GM18909 (cell line): ENCODE data around the gene BMP8B.
"Not testable (repeated sequence)": the region's sequence is repeated elsewhere in the genome, so short reads cannot be mapped to it uniquely, and the experiment has no call there.

ENCODE experiments used
- ATAC-seq: cut with Tn5 transposase; IDR thresholded peaks from one replicate; pipeline ENCODE4 v1.9.1; 2021; ENCODE audit warnings: mild to moderate bottlenecking; ENCODE audit not compliant: unreplicated experiment, poor library complexity

The BMP8B gene

DNA sequence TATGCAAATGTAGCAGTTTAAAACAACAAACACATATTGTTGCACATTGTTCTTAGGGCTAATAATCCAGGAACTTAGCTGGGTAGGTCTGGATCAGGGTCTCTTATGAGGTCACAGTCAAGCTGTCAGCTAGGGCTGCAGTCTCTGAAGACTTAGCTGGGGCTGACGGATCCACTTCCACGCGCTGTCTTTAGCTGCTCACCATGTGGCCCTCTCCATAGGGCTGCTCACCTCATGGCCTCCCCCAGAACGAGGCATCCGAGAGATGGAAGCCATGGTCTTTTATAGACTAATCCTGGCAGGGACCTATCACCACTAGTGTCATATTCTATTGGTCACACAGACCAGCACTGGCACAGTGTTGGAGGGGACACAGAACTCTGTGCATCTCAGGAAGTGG is 8.8 kb downstream of the BMP8B start:
- no peak for ATAC-seq

DNA sequence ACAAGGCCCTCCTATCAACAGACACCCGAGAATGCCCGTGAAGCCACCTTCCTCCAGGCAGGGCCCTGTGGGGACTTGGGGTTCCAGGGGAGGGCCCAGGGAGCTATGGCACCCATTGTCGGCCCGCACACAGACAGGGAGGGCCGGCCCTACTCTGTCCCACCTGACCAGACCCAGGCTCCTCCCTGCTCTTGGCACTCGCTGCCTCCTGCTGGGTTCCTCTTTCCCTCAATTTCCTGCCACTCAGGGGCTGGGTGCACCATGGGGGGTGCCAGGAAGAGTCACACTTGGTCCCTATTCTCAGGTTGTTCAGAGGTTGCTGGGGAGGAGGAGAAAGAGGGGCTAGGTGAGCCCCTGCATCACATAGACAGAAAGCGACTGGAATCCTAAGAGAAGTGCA is 9.5 kb downstream of the BMP8B start:
- no peak for ATAC-seq

DNA sequence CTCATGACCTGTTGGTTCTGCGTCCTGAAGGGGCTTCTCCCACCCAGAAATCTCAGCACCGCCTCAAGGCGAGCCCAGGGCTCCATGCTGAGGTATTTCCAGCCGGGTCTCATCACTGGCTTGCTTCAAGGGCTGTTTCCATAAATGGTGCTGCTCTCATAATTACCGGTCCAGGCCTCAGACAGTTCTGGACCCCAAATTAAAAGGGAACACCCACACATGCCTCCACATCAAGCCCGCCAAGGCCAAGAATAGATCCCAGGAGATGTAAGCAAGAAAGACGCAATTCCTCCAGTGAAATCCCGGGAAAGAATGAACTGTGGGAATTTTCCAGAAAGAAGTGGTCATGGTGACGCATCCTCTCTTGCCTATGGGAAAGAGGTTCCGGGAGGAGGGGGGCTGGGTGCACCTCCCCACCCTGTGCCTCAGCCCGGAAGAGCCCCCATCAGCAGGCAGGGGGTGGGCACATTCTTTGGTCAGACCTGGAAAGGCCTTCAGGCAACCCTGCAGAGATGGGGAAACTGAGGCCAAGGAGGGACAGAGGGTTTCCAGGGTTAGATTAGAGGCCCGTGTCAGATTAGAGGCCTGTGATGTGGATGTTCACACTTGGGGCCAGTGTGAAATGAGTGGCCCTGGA is 10.1 kb downstream of the BMP8B start:
- not testable (repeated sequence) for ATAC-seq

DNA sequence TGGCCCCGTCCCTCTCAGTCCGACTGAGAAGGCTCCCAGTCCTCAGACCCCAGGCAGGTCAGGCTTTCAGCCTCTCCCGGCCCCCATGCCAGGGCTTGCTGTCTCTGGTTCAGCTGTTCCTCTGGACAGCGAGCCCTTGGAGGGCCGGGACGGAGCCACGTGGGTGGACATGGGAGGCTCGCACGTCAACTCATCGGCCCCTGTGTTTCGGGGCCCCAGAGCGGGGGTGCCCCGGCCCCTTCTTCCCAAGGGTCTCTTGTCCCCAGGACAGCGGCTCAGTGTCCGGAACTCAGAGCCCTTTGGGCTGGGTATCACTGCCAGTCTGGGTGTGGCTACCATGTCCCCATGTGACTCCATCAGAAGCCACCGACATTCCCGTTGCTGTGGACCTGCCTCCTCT is 10.8 kb downstream of the BMP8B start:
- not testable (repeated sequence) for ATAC-seq

DNA sequence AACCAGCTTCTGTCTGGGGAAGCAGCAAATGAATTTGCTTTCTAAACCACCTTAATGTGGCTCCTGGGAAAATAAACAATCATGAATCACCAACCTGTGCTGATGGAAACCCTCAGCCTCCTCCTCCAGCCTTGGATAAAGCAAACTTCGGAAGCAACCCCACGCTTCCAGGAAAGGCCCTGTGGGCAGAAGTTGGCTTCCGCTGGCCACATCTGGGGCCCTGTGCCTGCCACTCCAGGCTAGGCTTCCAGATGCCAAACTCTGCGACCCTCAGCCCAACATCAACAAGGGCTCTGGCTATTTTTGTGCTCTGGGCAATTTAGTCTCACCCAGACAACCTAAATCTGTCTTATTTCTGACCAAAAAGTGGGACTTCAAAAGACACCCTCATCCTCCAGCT is 11.4 kb downstream of the BMP8B start:
- no peak for ATAC-seq

DNA sequence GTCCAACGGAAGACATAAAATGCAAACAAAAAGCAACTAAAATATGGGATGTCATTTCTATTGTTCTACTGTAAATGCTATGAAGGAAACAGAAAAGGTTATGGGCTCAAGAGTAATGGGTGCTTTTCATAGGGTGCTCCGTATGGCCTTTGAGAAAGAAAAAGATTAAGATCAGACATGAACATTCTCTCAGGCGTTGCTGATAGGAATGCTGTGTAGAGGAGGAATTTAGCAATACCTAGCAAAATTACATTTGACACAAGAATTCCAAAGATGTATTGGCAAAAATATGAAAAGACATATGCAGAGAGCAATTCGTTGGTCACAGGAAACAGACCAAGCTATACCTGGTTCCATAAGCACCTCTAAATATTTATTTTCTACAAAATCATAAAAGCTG is 11.8 kb downstream of the BMP8B start:
- no peak for ATAC-seq

DNA sequence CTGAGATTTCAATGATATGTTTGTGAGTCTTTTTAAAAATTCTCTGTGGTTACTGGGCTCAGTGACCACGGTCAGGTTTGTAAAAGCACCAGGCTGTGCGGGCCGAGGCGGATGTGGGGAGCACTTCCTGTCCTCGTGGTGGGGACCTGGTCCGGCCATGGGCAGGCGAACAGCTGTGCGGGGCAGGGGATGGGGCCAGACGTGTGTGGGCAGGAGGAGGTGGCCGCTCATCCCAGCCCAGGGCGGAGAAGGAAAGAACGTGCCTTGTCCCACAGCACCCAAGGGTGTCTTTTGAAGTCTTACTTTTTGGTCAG is 12.3 kb downstream of the BMP8B start:
- peak; percentile 55 for ATAC-seq

DNA sequence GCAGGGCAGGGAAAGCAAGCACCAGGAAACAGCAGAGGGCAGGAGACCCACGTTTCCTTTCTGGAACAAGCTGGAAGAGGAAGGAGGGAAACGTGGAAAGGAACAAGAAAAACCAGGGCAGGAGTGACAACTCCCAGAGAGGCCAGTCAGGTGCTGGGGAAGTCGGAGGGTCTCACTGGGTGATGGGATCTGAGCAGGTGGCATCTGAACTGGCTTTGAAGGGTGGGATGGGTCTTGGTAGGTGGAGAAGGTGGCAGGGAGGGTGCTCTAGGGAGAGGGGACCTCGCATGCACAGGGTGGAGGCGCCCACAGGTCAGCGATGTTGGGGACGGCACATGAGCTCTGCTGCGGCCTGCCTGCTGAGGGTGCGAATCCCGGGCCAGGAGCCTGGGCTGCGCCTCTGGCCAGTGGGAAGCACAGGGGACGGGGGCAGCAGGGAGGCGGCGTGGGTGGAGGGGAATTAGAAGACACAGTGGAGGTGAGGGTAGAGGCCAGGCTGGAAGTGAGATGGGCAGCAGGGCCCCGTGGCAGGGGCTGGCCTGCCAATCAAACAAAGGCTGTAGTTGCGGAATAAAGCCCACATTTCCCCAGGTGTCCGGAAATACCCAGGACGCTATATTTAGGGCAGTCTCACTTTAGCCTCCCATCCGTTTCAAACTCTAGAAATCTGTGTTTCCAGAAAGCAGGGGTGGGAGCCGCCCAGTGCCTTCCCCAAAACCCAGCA is 12.8 kb downstream of the BMP8B start:
- peak; percentile 54 for ATAC-seq

DNA sequence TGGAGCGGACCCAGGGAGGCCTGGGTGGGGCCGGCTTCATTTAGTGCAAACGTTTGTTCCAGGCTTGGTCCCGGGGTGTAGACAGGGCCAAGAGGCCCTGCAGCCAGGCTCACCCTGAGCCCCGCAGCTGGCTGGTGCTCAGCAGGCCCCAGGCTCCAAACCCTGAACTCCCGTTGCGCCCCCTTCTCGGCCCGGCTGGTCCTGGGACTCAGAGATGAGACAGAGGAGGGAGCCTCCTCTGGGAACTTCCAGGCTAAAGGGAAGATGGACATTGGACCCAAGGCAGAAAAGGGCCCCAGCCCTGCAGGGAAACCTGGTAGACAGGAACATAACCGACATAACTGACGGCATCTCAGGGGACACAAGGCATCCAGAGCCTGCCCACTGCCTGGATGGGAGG is 13.5 kb downstream of the BMP8B start:
- not testable (repeated sequence) for ATAC-seq

DNA sequence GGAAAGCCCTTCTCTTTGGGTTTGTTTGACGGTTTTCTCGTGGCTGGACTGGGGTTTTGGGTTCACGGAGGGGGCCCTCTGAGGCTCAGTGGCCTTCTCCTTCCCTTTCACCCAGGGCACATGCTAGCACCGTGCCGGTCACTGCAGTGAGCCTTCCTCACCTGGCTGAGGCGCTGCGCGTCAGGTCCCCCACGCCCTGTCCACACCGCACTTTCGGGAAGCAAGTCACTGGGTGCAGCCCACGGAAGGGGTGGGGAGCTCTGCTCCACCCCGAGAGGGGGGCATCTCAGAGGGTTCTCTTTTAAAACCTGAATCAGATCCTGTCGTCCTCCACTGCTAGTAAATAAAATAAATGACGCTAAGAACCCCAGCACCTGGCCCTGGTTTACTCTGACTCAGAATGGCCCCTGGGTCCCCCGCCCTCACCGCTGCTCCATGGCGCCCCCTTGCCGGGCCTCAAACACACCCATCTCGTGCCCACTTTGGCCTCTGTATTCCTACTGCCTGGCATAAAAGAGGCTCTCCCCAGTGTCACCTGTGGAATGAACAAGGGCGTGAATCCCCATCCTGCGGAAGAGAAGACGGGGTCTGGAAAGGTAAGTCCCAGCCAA is 15.2 kb downstream of the BMP8B start:
- not testable (repeated sequence) for ATAC-seq

DNA sequence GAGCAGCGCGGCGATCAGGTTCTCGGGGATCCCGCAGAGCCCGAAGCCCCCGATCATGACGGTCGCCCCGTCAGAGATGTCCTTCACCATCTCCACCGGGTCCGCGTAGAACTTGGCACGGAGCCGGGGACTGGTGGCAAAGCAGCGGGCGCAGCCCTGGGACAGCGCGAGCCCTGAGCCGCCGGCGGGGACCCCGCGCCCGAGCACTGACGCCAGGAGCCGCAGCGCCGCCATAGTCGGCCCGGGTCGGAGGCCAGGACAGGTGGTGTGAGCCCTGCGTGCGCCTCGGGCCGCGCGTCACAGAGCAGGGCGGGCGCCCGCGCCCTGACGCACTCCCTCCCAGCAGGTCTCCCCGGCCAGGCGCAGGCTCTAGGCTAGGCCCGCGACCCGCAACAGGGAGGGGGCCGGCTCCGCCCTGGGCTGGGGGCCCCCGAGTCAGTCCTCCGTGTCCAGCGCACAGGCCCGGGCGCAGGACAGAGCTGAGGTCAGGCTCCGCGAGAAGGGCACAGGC is 17.6 kb downstream of the BMP8B start, which contains the start of gene OXCT2:
OXCT2 (minus strand) TSS at position 327 of the 511 bp plus-strand sequence; CDS start at position 234, 93 bp downstream.
- ATAC-seq, result not testable (repeated sequence)

DNA sequence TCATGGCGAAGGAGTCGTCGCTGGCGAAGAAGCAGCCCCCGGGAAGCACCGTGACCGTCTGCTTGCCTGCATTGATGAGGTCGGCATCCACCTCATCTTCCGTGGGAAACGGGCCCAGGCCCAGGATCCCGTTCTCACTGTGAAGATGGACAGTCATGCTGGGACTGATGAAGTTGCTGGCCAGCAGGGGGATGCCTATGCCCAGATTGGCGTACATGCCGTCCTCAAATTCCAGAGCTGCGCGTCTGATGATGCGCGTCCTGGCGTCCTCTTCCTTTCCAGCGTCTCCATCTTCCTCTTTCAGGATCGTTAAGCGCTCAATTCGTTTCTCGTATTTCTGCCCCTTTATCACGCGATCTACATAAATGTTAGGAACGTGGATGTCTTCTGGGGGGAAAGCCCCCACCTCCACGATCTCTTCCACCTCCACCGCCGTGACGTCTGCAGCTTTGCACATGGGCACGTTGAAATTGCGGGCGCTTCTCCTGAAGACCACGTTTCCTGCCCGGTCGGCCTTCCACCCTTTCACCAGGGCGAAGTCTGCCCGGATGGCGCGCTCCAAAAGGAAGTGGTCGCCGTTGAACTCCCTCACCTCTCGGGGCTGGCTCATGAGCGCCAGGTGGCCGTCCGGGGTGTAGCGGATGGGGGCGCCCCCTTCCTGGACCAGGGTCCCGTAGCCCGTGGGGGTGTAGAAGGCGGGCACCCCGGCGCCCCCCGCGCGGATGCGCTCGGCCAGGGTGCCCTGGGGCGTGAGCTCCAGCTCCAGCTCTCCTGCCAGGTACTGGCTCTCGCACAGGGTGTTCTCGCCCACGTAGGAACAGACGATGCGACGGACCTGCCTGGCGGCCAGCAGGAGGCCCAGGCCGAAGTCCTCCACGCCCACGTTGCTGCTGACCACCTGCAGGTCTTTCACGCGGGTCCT is 18.3 kb downstream of the BMP8B start:
- ATAC-seq, result not testable (repeated sequence)

DNA sequence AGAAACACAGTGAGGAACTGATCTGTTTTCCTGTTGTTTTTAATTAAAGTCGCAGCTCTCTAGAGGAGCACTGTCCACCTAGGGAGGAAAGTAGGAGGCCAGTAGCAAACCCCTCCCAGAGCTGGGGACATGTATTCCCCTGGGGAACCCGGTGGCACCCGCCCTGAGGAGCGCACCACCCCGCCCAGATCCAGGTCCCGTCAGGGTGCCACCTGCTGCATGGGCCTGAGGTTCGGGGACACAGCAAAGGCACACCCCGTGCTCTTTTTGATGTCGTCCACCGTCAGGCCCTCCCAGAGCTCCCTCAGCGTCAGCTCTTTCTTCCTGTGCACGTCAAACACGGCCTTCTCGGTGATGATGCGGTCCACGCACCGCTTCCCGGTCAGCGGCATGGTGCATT is 19.2 kb downstream of the BMP8B start:
- ATAC-seq, result not testable (repeated sequence)

DNA sequence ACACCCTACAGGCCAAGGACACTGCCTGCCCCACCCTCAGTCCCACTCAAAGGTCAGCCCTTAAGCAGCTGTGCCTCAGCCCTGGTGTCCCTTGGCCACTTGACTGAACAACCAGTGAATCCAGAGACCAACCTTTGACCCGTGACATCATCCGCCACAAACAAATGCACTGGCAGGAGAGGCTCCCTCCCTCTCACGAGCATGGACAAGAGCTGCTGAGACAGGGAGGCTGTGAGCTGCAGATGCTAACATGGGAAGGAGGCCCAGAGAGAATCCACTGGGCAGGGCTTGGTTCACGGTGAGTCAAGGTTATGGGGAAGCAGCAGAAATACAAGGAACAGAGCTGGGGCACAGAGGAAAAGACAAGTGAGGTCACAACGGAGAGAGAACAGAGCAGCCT is 22.2 kb downstream of the BMP8B start:
- ATAC-seq, result not testable (repeated sequence)

DNA sequence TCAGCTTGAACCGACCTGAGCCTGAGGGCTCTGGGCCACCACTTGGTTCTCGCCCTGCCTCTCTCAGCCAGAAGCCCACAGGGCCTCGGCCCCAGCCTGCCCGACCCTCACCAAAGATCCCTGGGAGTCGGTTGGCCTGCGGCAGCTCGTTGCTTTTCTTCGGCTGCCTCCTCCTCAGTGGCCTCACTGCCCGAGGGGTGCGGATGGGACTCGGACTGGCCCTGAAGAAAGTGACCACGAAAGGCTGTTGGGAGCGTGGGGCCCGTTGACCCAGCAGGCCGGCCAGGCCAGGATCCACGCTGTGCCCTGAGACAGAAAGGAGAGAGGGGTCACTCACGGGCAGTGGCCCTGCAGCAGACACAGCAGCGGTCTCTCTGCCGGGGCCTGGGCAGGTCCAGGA is 24.2 kb downstream of the BMP8B start:
- not testable (repeated sequence) for ATAC-seq

DNA sequence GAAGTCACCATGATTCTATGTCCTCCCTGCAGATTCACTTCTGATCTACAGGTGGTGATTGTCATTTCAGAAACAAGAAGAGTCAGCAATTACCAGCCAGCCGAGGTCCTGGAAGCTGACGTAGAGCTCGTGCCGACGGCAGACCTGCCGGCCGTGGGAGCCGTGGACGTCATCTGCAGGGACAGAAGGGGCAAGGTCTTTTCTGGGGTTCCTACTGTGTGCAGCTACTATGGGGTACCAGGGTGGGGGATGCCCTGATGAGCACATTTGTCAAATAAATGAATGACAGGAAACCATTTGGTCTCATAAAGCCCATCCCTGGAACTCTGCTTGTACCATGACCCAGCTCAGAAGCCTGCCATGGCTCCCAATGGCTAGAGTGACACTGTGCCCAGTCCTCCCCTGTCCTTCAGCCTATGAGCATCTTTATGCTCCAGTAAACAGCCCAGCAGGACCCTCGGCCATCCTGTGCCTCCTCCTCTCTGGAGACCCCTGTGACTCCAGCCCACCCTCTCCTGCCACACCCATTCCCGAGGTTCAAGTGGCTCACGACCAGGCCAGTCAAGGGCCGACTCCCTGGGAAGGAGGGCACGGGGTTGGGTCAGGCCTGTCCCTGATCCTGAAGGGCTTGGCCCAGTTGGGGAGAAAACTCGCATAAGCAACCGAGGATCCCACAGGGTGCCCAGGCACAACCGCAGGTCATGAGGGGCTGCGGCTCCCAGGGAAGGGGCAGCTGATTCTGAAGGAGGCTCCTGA is 24.9 kb downstream of the BMP8B start:
- ATAC-seq, result not testable (repeated sequence)

DNA sequence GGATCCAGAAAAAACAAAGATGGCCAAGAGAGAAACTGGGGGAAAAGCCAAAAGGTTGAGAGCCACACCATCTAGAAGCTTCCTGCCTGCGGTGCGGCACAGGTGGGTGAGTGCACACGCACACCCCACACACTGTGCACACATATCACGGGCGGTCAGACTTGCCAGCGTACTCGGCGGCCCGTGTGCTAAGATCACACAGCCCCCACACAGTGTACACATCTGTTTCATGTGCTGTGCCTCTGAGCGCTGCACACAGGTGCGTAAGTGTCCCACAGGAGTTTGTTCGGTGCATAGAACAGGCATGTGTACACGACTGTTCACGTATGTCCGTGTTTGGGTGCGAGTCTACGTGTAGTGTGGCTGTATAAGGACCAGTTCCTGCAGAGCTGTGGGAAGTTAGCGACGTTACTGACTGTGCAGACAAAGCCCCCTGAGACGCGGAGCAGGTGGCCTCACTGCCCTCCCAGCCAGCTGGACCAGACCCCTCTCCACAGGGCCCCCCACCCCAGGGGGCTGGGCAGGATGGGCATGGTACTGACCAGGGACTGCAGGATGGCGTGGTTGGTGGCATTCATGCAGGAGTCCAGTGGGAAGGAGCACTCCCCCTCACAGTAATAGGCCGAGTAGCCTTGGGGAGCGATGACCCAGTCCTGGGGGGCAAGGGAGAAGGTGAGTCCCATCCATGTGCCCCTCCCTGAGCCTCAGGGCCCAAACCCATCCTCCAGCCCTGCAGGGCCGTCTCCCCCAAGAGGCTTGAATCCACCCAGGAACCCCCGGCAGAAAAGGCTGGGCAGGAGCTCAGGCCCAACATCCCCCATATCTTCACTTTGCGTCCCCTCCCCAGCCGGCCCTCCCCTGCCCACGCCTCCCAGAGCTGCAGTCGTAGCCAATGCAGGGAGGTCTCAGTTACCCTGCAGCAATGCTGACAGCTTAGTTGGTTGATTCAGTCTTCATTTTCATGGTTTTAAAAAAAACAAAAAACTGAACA is 25.8 kb downstream of the BMP8B start:
- ATAC-seq, result no peak

DNA sequence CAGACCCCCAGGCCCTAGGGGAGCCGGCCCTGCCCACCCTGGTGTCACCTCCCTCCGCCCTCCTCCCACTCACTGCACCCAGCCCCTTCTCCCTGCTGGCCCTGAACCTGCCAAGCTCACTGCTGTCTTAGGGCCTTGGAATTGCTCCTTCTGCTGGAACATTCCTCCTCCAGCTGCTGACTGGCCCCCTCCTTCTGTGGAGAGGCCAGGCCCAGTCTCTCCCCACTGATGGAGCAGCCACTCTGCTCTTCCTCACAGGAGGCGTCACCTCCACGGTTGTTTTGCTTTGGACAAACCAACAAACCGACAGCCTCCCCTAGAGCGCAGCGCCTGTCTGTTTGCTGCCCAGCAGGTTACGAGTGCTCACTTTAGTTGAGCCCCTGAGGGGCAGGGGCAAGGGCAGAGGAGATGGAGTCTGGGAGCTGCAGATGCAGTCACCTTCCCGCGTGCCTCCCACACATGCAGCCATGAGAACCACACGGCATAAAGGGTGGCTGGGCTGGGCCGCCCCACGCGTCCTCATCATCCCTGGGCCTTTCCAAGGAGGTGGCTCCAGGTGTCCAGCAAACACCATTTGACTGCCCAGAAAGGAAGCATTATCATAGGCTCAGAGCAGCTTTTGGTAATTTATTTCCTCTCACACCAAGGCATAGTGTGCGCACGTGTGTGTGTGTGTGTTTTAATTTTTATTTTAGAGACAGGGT is 27.0 kb downstream of the BMP8B start:
- no peak for ATAC-seq
